Measurements from ENCODE around the gene NRN1.

Gene NRN1

DNA sequence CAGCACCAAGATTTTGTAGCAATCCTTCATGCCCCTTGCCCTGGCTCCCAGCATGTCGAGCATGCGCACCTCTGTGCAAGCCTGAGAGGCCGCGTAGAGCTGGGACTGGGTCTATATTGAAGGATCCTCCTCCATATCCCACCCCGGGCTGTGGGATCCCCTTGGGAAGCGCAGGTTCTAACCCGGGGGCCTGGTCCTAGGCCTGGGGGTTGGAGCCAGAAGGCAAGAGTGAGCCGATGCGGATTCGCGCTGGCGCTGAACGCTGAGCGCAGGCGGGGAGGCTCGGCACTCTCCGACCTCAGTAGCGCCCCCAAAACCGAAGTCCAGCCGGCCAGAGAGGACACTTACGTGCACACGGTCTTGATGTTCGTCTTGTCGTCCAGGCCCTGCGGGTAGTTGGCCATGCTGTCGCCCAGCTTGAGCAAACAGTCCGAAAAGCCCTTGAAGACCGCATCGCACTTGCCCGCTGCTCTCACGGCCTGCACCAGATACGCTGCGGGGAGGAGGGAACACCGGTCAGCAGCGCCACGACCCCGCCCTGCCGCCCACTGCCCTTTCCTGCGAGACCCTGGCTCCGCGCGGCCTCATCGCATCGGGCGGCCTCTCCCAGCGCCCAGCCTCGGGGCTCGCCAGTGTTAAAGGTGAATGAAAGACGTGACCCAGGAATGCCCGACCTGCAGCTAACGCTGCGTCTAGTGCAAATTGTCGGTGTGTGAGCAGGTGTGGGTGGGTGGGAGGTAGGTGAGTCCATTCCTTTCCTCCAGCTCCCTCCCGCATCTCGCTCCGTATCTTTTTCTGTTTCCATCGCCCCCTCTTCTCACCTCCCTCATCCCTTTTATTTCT is 4.5 kb downstream of the NRN1 start:
- no peak for DNase-seq

DNA sequence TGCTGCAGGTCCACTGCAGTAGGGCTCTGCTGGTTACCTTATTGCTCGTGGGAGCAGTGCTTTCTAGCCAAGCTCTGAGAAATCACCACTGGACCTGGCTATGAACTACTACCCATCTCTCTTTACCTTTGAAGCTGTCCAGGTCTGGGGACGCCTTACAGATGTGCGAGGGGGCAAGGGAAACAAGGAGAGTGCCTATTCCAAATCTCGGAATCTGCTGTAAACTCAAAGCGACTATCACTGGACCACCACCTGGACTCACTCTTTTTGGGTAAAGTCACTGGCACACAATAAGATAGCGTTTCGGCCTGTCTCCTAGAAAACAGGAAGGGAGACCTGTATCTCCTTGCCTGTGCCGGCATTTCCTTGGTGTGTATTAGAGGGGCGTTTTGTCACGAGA is 5.3 kb downstream of the NRN1 start:
- no peak for DNase-seq

DNA sequence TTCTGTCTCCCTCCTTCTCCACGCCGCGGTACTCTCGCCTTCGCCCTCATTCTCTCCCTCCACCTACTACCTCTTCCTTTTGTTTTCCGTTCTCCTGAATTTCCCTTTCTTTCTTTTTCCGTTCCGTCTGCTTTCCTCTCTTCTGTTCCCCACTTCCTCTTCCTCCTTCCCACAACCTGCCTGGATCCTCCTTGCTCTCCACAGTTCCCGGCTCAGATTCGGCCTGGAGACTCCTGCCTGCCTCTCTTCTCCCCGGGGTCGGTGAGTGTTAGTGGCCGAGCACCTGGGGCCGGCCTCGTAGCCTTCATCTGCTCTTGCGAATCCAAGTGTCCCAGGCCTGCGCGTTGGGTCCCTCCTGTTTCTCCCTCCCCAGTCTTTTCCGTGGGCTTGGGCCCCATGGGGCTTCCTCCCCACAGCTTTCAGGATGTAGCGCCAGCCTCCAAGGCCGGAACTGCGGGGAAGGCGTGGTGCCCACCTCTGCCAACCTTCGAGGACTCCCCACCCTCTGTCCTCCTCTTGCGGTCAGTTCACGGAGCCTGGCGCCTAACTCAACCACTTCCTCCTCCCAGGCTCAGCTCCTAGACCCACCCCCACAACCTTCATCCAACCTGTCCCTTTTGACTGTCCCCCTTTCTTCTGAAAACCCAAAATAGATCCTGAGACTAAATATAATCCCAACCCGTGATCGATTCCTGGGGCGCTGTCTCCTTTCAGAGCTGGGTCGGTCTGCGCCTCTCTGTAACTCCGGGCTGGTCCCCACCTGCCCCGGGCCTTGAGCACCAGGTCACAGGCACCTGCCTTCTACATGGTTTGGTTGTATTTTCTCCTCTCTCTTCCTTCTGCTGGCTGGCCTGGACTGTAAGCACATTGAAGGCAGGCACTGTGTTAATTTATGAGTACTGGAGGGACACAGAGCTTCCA is 6.8 kb downstream of the NRN1 start:
- DNase-seq, result no peak

DNA sequence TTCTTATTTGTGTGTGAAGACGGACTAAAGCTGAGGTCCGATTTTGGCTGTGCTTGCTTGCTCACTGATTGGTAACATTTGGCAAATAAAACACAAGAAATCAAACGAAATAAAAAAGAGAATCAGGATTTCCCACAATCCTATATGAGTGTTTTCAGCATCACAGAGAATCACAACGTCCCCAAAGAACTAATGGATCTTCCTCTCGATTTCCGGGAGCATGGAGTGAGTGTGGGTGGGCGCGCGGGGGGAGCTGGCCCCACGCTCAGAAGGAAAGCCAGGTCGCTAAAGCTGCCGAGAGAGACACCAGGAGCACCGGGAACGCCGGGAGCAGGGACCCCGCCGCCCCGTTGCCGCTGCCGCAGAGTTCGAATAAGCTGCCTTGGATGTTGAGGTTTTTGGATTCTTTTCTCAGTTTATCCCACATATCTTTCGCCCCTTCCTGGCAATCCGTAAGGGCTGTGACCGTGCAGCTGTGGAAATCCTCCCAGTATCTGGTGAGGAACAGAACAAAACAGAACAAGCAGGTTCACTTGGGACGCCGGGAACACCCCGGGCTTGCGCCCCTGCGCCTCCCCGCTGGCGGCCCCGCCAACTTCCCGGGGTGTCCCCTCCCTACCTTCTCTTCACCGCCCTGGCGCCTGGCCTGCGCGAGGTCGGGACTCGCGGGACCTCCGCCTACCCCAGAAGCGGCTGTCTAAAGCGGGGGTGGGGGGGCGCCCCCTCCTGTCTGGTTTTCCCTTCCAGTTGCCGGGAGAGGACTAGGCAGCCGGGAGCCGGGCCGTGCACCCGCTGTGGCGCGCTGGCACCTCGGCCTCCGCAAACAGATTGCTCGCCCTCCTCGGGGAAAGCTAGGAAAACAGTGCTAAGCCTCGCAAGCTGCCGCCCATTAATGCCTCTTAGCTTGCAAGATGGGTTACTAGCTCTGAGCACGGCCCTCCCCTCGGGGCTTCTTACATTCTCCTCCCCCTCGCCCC is 7.7 kb downstream of the NRN1 start:
- no peak for DNase-seq

DNA sequence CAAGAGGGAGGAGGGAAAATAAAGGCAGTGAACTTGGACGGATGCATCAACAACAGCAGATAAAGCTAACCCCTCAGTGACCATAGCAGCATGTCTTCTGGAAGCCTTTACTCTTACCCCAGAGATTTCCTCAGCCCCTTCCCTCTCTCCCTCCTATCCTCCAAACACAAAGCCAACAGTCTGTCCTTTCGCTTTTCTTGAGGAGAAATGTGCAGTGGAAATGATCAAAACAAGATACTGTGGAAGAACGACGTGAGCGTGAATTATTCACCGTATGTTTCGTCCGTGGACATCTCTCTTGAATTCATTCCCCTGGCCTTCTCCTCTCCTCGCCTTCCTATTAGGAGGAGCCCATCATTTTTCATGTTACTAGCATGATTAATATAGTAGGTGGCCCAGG is 8.5 kb downstream of the NRN1 start:
- DNase-seq, result no peak

DNA sequence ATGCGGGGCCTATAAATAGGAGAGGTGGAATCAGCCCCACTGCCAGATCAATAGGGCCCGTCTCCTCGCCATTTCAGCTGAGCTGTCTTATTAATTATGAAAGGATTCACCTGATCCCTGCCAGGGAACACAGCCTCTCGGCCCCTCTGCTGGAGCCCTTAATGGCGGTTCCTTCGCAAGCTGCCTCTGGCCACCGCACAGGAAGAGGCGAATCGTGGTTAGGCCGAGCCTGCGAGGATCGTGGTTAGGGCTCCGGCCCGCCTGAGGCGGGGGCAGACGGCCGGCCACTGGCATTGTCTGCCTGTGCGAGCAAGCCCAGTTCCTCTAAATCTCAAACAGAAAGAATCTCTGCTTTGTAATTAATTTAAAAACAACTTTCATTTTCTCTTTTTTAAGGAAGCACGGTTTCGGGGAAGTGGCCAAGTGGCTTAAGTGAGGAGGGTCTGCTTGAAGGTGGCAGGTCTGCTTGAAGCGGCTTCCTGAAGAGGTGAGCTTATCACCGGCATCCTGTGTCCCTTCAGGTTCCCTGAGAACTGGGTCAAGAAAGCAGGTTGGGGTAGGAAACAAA is 9.2 kb downstream of the NRN1 start:
- peak; percentile 50 for DNase-seq

DNA sequence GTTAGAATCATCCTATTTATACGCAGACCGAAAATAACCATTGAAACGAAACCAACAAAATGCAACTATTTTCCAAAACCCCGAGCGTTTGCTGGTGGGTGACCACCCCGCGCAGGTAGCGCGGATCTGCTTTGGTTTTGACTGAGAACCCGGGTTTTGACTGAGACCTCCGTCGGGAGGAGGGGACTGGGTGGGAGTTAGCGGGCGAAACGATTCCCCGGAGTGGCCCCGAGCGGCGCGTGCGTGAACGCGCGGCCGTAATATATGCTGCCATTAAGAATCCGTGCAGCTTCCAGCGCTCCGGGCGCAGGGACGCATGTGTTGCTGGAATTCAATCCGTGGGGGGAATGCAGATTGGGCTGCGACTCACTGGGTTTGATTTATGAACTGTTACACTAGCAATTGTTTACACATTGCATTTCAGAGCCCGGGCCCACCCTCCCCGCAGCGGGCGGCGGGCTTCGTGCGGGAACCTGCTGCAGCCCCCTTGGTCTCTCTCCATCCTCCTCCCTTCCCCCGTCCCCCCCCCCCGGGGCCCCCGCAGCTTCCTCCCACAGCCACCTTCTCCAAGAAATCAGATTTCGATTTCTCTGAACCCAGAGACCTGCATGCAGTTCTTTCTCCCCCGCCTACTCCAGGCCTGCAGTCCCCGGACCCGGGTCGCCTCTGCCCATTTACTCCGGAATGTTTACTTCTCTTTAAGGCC is 9.9 kb downstream of the NRN1 start:
- no peak for DNase-seq

DNA sequence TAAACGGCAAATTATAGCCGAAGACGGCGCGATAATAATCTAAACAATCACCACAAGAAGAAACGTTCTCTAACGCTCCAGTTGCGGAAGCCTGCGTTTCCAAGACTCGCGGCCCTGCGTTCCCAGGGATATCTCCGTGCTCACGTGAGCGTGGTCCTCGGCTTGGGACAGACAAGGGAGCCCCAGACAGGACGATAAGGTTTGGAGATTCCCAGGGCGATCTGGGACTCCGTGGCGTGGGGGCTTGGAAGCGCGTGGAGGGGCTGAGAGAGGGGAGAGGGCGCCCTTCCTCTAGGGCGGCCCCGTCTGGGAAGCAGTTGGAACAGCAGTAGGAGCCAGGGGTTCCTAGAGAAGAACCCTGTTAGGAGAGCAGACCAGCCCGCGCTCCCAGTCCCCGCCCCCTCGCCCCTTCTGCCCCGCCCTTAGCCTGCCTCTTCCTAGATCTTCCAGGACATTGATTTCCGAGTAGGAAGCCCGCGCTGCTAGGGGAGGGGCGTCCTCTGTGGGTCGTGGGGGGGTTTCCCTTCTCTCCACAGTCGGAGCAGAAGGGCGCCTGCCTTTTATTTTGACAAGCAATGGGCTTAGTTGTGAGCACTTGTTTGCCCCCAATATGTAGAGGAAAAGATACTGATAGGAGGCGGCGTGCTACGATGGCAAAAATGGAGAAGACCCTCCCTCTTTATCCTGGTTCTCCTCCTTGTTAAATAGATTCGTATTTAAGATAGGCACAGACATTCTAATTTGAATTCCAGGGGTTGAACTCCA is 10.6 kb downstream of the NRN1 start:
- no peak for DNase-seq

DNA sequence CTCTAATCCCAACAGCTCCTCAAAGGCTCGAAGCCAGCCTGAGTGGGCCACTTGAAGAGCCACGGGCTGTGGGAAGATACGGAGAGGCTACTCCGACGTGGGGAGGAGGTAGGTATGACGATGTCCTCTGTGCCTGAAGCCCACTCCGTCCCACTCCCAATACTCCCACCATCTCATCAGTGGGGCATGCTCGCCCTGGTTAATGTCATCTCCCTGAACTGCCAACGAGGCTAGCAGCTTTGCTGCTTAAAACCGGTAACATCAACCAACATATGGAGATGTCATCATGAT is 11.1 kb downstream of the NRN1 start:
- DNase-seq, result no peak

DNA sequence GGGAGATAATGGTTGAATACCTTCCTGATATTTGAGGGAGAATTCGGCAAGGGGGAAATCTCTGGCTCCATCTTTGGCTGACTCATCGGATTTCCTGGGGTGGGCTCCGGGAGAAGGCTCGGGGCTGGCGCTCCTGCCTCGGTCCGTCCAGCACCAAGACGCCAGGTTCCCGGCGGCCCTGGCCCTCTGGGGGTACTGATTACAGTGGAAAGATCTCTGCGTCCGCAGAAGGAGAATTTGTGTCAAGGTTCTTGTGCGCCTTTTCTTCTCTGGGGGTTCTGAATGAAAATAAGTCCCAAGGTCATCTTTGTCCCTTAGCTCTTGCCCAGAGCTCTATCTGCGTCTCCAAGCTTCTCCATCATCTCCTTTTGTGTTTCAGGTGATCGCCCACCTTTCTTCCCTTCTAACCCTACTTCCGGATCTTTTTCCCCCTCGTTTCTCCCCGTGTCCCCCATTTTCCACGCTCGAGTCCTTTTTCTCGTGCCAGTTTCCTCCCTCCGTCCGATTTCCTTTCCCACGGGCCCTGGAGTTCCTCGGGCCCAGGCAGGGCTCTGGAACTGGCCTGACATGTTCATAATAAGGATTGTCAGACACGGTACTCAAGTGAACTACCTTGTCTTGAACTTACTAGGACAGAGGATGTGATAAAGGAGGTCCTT is 11.6 kb downstream of the NRN1 start:
- no peak for DNase-seq

DNA sequence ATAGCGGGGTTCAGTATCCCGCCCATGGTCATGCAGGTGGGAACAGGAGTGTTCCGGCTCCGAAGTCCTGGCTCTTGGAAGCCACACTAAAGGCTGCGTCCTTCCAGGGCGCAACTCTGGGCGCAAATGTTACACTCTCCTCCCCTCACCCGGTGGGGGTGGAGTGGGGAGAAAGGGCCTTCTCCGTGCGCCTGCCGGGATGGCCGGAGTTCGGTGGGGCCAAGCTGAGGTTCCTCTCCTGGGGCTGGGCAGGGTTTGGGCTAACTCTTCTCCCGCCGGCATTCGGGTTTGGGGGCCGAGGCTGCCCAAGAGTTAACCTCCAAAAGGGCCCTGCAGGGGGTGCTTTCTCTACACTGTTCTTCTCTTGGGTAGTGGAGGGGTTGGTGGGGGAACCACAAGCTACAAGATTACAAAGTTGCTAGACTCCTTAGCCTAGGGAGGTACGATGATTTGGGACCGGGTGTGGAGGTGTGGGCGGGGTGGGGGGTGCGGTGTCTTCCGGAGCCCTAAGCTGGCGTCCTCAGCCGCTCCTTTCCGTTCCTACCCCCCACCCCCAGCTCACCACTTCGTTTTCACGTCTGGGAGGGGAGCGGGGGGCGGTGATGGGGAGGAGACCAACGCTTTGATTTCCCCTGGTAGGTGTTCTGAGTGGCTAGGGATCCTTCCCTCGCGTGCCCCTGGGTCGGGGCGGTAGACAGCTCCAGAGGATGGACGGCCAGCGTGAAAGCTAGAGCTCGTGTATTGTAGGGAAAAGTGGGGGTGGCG is 12.3 kb downstream of the NRN1 start:
- no peak for DNase-seq

DNA sequence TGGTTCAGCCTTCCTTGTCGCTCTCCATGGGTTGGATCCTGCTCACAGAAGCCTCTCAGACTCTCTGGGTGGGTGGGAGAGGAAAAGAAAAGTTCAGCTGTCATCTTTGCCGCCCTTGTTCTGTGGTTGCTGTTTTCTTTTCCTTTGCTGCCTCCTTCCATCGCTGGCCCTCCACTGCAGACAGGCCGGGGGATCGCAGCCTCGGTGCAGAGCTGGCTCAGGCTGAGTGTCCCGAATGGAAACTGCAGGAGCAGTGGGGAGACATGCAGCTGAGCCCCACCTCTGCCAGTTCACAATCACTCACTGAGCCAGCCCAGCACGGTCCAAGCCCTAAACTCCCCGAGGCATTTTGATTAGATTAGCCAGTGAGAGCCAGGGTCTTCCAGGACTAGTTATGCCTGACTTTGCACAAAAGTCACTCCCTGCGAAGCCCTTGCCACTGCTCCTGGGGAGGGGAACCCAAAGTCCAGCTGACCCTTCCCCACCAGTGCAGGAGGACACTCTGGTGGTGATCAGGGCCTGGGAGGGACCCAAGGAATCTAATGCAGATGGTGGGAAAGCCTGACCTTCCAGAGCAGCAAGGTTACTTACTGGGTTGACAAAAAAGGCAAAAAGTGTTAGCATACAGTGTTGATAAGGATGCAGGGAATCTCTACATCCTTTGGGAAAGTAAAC is 14.0 kb downstream of the NRN1 start:
- DNase-seq, result no peak

DNA sequence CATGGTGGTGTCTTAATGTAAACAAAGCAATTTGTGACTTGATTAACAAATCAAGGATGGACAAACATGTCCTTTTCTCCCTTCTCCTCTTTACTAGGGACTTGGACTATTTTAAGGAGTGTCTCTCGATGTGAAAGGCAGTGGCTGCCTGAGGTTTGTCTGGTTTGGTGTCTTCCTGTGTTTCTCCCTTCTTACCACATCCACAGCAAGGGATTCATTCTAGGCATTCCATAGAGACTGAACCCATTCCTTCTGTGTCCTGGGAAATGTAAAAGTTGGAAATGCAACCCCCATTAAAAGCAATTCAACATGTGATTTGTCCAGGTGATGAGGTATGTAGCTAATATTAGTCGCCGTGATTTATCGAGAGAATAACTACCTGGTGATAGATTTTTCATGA is 15.9 kb downstream of the NRN1 start:
- no peak for DNase-seq

DNA sequence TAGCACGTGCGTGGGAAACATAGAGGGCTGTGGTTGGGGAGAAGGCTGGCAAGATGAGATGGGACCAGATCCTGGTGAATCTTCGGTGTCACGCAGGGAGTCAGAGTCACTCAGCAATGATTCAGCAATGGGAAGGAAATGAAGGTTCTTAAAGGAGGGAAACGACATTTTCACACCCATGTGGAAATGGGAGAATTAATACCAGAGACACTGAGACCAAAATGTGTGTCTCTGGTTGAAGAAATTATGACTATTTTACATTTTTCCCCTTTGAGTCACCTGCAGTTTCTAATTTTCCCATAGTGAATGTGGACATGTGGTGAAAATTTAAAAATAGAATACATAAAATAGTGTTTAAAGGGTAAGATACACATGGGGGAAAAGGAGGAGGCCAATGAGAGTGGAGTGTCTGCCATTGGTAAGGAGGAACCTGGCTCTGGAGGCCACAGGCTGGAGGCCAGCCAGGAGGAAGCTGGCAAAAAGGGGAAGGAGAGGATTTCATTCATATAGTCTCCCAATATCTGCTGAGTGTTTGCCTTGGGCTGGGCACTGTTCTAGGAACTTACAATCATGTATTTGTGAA is 17.5 kb downstream of the NRN1 start:
- peak; percentile 43 for DNase-seq

DNA sequence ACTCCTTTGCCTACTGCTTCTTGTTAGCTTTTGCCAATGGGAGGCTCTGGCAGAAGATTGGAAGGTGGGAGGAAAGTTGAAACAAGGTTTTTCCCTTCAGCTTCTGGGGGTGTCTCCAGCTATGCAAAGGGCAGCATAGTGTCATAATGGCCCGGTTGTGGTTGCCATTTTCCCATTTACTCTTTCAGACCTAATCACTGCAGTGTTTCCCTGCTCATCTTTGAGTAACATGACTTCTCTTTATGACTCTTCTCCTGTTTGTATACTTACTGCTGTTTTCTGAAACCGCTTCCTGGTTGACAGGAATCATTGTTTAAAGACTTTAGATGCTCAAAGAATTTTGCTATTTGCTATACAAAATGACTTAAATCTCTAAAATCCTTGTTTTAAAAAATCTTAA is 19.9 kb downstream of the NRN1 start:
- no peak for DNase-seq

DNA sequence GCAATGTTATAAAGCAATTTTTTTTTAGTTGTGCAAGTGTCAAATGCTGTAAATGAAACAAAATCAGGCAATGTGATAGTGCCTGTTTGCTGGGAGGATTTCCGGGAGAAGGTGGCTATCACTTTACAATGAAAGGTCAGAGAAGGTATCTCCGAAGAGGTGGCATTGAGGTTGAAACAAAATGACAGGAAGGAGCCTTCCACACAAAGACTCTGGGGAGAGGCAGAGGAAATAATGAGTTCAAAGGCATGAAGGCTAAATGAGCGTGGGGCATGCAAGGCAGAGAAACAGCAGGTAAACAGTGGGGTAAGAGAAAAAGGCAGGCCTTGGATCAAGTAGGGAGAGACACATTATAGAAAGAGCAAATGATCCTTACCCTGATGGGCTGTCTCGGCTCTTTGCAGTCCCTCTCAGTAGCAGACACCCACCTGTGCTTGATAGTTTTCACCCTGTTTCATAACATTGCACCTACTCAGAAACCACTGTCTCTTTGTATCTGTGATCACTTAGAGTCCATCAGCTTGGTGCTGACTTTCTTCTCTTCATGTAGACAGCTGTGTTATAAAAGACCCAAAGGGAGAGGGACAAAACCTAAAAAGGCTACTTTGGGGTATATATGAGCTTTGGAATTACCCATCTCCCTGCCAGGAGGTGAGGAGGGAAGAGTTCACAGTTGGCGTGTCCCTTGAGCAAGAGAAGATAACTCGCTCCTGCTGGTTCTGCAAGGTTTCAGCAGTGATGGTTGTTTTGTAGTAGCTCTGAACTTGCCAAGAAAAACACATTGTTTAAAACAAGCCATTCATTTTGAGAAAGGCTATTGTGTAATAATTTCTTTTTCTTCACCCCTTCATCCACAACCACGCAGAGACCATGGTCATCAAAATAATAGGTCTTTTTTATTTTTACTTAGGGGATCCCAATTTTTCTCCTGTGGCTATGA is 22.3 kb downstream of the NRN1 start:
- DNase-seq, result no peak

DNA sequence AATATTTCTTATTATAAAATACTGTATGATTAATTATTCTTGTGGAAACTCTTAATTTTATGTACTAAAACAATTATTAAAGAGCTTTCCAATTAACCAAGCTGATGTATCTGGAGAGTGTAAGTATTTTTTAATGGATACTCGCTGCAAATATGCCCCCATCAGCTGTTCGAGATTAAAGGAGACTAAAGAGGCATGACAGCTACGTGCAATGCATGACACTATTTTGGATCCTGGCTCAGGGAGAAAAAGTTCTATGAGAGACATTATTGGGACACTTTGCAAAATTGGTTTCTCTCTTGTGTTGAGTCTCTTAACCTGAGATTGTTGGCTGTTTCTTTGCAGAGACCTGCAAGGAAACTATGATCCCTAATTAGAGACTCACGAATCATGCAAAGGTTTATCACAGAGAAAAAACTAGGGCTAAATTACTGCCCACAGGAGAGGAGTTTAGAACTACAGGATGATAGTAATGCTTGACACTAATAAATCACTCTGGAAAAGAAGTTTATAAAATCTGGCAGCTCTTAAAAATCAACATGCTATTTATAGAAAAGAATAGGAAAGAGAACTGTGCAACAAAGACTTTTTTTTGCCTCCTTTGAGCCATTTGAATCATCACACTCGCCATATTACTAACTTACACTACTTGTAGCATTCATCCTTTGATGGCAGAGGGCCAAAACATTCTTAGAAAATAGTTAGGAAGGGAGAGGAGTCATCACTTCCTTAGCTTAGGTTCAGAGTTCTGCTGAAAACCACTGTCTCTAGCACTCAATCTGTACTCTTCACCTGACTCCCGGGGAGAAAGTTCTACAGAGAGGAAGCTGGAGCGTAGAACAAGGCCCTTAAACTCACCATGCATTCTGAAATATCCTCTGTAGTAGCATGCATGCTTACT is 25.3 kb downstream of the NRN1 start:
- no peak for DNase-seq

Measured in CD4-positive, alpha-beta T cell treated with Interferon gamma for 1 hour (primary cell).